H1 (cell line): ENCODE results near the gene TTLL7. TPM values are rescaled to one million over a fixed set of nuclear protein-coding genes. Genes with fewer than 3 reads are reported as not detected.

ENCODE experiments used
- CTCF ChIA-PET: fragments of 300-600 bp; sonication (Branson Sonifier 250); formaldehyde crosslinking; loops from one replicate; lab custom pipeline; 2021; ENCODE audit not compliant: partially characterized antibody; lab: Charles Lee
- POLR2A ChIA-PET: fragments of 300-600 bp; sonication (Branson Sonifier 250); formaldehyde crosslinking; loops from one replicate; lab custom pipeline; 2021; ENCODE audit warnings: inconsistent platforms; ENCODE audit not compliant: partially characterized antibody; lab: Charles Lee
- DNase-seq, 2 experiments: peaks; one replicate each; pipeline versions ENCODE4 v3.0.0 to v3.0.0-alpha.2; 2010 to 2022; ENCODE audit warnings: low spot score in 2 of 2, low read depth in 1 of 2, mixed read lengths in 1 of 2
- FAIRE-seq: peaks from 2 replicates; lab custom pipeline; 2011; peaks lifted over from hg19 to GRCh38; lab: Jason Lieb, UNC
- H2AFZ ChIP-seq: 2 replicates; pipeline ENCODE4 v1.8.1; 2012; ENCODE audit warnings: low read length, inconsistent platforms
- H2AK5ac ChIP-seq: 2 replicates; pipeline ENCODE4 v1.6.1; 2013; ENCODE audit warnings: low read depth, low read length
- H2BK120ac ChIP-seq: replicated peaks from 2 replicates; pipeline ENCODE3; 2013; ENCODE audit warnings: low read depth, low read length, inconsistent platforms
- H2BK12ac ChIP-seq: 2 replicates; pipeline ENCODE4 v1.6.1; 2013; ENCODE audit warnings: low read depth, low read length
- H2BK15ac ChIP-seq: 2 replicates; pipeline ENCODE4 v1.6.1; 2013; ENCODE audit warnings: low read length
- H2BK20ac ChIP-seq: 2 replicates; pipeline ENCODE4 v1.6.1; 2013; ENCODE audit warnings: low read length
- H2BK5ac ChIP-seq: 2 replicates; pipeline ENCODE4 v1.6.1; 2013; ENCODE audit warnings: low read depth, low read length
- H3K14ac ChIP-seq: 2 replicates; pipeline ENCODE4 v1.6.1; 2013; ENCODE audit warnings: inconsistent platforms; ENCODE audit not compliant: insufficient read length
- H3K18ac ChIP-seq: 2 replicates; pipeline ENCODE4 v1.6.1; 2013; ENCODE audit warnings: low read length; ENCODE audit errors: extremely low read depth
- H3K23ac ChIP-seq: 2 replicates; pipeline ENCODE4 v1.6.1; 2013; ENCODE audit warnings: inconsistent platforms; ENCODE audit not compliant: insufficient read length
- H3K23me2 ChIP-seq: 2 replicates; pipeline ENCODE4 v1.6.1; 2013; ENCODE audit warnings: low read depth, low read length
- H3K27ac ChIP-seq: 2 replicates; pipeline ENCODE4 v1.6.1; 2011; ENCODE audit warnings: low read depth, low read length, inconsistent platforms
- H3K27me3 ChIP-seq, 4 experiments: replicated peaks in 1 of 4; 1 replicate in 1 of 4; 2 replicates in 3 of 4; pipeline versions ENCODE4 v1.6.1 to v1.8.1; 2011 to 2013; ENCODE audit warnings: low read length in 3 of 4, mild to moderate bottlenecking in 3 of 4, inconsistent platforms in 2 of 4, mixed read lengths in 2 of 4, moderate library complexity in 1 of 4; ENCODE audit not compliant: control insufficient read depth in 3 of 4, insufficient read depth in 3 of 4; ENCODE audit errors: extremely low read depth in 1 of 4
- H3K36me3 ChIP-seq, 4 experiments: 2 replicates each; pipeline versions ENCODE4 v1.6.1 to v1.8.1; 2011 to 2013; ENCODE audit warnings: mild to moderate bottlenecking in 4 of 4, low read length in 3 of 4, moderate library complexity in 2 of 4, control low read depth in 1 of 4, inconsistent platforms in 1 of 4; ENCODE audit not compliant: insufficient read depth in 4 of 4, control insufficient read depth in 2 of 4
- H3K4ac ChIP-seq: replicated peaks from 2 replicates; pipeline ENCODE3; 2013; ENCODE audit warnings: low read length, low read depth, mixed read lengths, inconsistent platforms; ENCODE audit not compliant: insufficient read length
- H3K4me1 ChIP-seq, 4 experiments: replicated peaks in 1 of 4; 1 replicate in 1 of 4; 2 replicates in 3 of 4; pipeline versions ENCODE4 v1.6.1 to v1.8.1; 2011 to 2013; ENCODE audit warnings: low read length in 3 of 4, inconsistent platforms in 2 of 4, mixed read lengths in 1 of 4; ENCODE audit not compliant: insufficient read depth in 4 of 4, control insufficient read depth in 3 of 4
- H3K4me2 ChIP-seq, 2 experiments: 2 replicates each; pipeline versions ENCODE4 v1.6.1 to v1.8.1; 2011 to 2013; ENCODE audit warnings: low read depth in 2 of 2, low read length in 2 of 2, control low read depth in 1 of 2, inconsistent platforms in 1 of 2, mild to moderate bottlenecking in 1 of 2; ENCODE audit not compliant: insufficient read depth in 1 of 2
- H3K4me3 ChIP-seq, 4 experiments: fragments of 200-600, 300-600 bp in 1 of 4; sonication (generic), shearing (Covaris generic), sonication (Bioruptor Twin) in 1 of 4; 2 replicates each; pipeline versions ENCODE4 v1.5.1 to v1.8.1; 2011 to 2016; ENCODE audit warnings: low read length in 4 of 4, low read depth in 3 of 4, control low read depth in 2 of 4, inconsistent platforms in 2 of 4, mild to moderate bottlenecking in 2 of 4, mixed read lengths in 1 of 4, moderate library complexity in 1 of 4; ENCODE audit not compliant: insufficient read depth in 2 of 4; ENCODE audit errors: extremely low read depth in 1 of 4
- H3K56ac ChIP-seq: replicated peaks from 2 replicates; pipeline ENCODE3; 2013; ENCODE audit warnings: low read depth, mild to moderate bottlenecking, mixed read lengths, low read length, inconsistent platforms; ENCODE audit not compliant: insufficient read length
- H3K79me1 ChIP-seq: 2 replicates; pipeline ENCODE4 v1.6.1; 2013; ENCODE audit warnings: low read depth, low read length, control low read depth
- H3K79me2 ChIP-seq, 2 experiments: 2 replicates each; pipeline versions ENCODE4 v1.6.1 to v1.8.1; 2012 to 2013; ENCODE audit warnings: low read length in 2 of 2, mild to moderate bottlenecking in 2 of 2, inconsistent platforms in 1 of 2; ENCODE audit not compliant: insufficient read depth in 2 of 2, control insufficient read depth in 1 of 2
- H3K9ac ChIP-seq, 4 experiments: replicated peaks in 1 of 4; 1 replicate in 1 of 4; 2 replicates in 3 of 4; pipeline versions ENCODE4 v1.6.1 to v1.8.1; 2011 to 2013; ENCODE audit warnings: low read depth in 3 of 4, low read length in 3 of 4, control low read depth in 2 of 4, mild to moderate bottlenecking in 2 of 4, moderate library complexity in 2 of 4, inconsistent platforms in 1 of 4; ENCODE audit errors: extremely low read depth in 1 of 4
- H3K9me3 ChIP-seq, 2 experiments: 2 replicates each; pipeline versions ENCODE4 v1.6.1 to v1.8.1; 2012 to 2013; ENCODE audit warnings: mild to moderate bottlenecking in 2 of 2, moderate library complexity in 2 of 2, control low read depth in 1 of 2, inconsistent platforms in 1 of 2, low read depth in 1 of 2, low read length in 1 of 2, mixed read lengths in 1 of 2; ENCODE audit not compliant: insufficient read depth in 2 of 2
- H4K20me1 ChIP-seq, 2 experiments: replicated peaks in 1 of 2; 2 replicates each; pipeline versions ENCODE3 to v1.8.1; 2011 to 2013; ENCODE audit warnings: inconsistent platforms in 2 of 2, low read length in 2 of 2, mild to moderate bottlenecking in 1 of 2; ENCODE audit not compliant: insufficient read depth in 2 of 2, control insufficient read depth in 1 of 2
- H4K5ac ChIP-seq: 2 replicates; pipeline ENCODE4 v1.6.1; 2013; ENCODE audit warnings: low read length, low read depth, mixed read lengths, inconsistent platforms; ENCODE audit not compliant: insufficient read length
- H4K8ac ChIP-seq: 2 replicates; pipeline ENCODE4 v1.8.0; 2013; ENCODE audit warnings: mild to moderate bottlenecking, moderate library complexity, low read length, inconsistent platforms; ENCODE audit not compliant: insufficient read depth; ENCODE audit errors: extremely low read depth
- H4K91ac ChIP-seq: replicated peaks from 2 replicates; pipeline ENCODE3; 2013; ENCODE audit warnings: low read length, mixed read lengths, inconsistent platforms; ENCODE audit not compliant: insufficient read length
- BCL11A ChIP-seq, 2 experiments: IDR thresholded peaks; one replicate each; pipeline ENCODE4 v1.6.1; 2011; ENCODE audit warnings: low read depth in 2 of 2, low read length in 2 of 2, mild to moderate bottlenecking in 2 of 2
- CBX5 ChIP-seq: fragments of 300-800, 300-1000 bp; sonication (generic); IDR thresholded peaks from 2 replicates; pipeline ENCODE4 v1.7.1; 2016; ENCODE audit warnings: antibody characterized with exemption, low read length, low read depth
- CEBPB ChIP-seq: IDR thresholded peaks from 2 replicates; pipeline ENCODE4 v1.6.1; 2012; ENCODE audit warnings: low read depth, low read length
- E2F6 ChIP-seq: IDR thresholded peaks from 2 replicates; pipeline ENCODE4 v1.6.1; 2012; ENCODE audit warnings: inconsistent platforms
- FOSL1 ChIP-seq: IDR thresholded peaks from 2 replicates; pipeline ENCODE4 v1.6.1; 2011; ENCODE audit warnings: mild to moderate bottlenecking, low read depth, low read length, moderate library complexity; ENCODE audit not compliant: insufficient read depth
- HDAC6 ChIP-seq: IDR thresholded peaks from one replicate; pipeline ENCODE4 v1.7.1; 2012; ENCODE audit warnings: low read depth, mild to moderate bottlenecking, inconsistent platforms, low read length, moderate library complexity
- RAD21 ChIP-seq, 2 experiments: IDR thresholded peaks in 1 of 2; conservative IDR thresholded peaks in 1 of 2; 2 replicates each; pipeline ENCODE4 v1.6.1; 2011; ENCODE audit warnings: low read depth in 2 of 2, low read length in 2 of 2, improper control_type of control experiment in 1 of 2, inconsistent platforms in 1 of 2, mild to moderate bottlenecking in 1 of 2, moderate library complexity in 1 of 2
- RNF2 ChIP-seq: fragments of 200-900, 300-1000 bp; sonication (generic); IDR thresholded peaks from 2 replicates; pipeline ENCODE4 v1.7.1; 2016; ENCODE audit warnings: borderline replicate concordance, low read depth, mild to moderate bottlenecking, antibody characterized with exemption, low read length; ENCODE audit not compliant: poor library complexity, severe bottlenecking; ENCODE audit errors: missing control alignments
- RXRA ChIP-seq: IDR thresholded peaks from 2 replicates; pipeline ENCODE4 v1.6.1; 2011; ENCODE audit warnings: low read depth, mild to moderate bottlenecking, low read length, moderate library complexity; ENCODE audit not compliant: insufficient read depth
- SRF ChIP-seq: IDR thresholded peaks from 2 replicates; pipeline ENCODE4 v1.6.1; 2011; ENCODE audit warnings: mild to moderate bottlenecking, low read depth, low read length, moderate library complexity
- SUZ12 ChIP-seq: fragments of 200-600 bp; sonication (generic); IDR thresholded peaks from 2 replicates; pipeline ENCODE4 v1.6.1; 2012; ENCODE audit warnings: mild to moderate bottlenecking, inconsistent platforms, low read length, moderate library complexity, mixed read lengths
- polyA plus RNA-seq, 7 experiments: library from polyadenylated mRNA; depleted of rRNA in 3 of 7; stranded (reverse) in 5 of 7; unstranded in 2 of 7; fragments of >200 nt in 5 of 7; fragments of 200-250 nt in 2 of 7; gene quantifications; 1 replicate in 5 of 7; 2 replicates in 1 of 7; 4 replicates in 1 of 7; pipeline versions ENCODE4 v1.2.1 to v1.2.3, GENCODE V29; 2011 to 2013; ENCODE audit warnings: missing spikeins in 2 of 7, mixed read lengths in 2 of 7
- total RNA-seq: library from RNA; stranded (reverse); fragmentation: NEBNext Ultra II Directional; extraction: Animal tissue kit (Norgen Biotek cat#: 25700); gene quantifications from 2 replicates; pipeline ENCODE4 v1.2.1, GENCODE V29; 2021
- TF ChIP-seq, protein P1 (sequence below): IDR thresholded peaks from 2 replicates; pipeline ENCODE4 v1.6.1; 2012; ENCODE audit warnings: low read length, inconsistent platforms

Gene TTLL7
- total and polyA plus RNA-seq, 2 of the 8 experiments (the other 6 are each of a cell fraction or from before 2014, with no cell fraction given), result 1.9 to 7.9 TPM

DNA sequence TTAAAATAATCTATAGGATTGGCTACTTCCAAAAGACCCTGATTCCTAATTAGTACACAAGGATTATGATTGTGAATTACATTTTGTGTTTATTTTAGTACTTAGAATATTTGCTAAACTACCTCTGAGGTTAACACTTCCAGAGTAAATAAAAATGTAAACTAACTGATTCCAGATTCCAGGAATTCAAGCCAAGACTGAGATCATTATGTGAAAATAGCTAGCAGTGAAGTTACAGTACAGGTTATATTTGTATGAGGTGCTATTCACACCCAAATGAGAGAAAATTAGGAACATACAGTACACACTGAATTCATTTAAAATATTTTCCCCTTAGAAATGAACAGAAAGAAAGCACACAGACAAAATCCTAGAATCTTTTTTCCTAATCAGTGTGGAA is 28.8 kb downstream of the TTLL7 start:
- H3K4ac ChIP-seq, result no peak overlapping the region
- TF ChIP-seq CEBPB, result no peak
- TF ChIP-seq SRF, result no peak
- no peak for TF ChIP-seq RNF2
- TF ChIP-seq SUZ12, result no peak
- TF ChIP-seq BCL11A (IDR thresholded peaks at IDR 0.05; ENCODE audit: low read depth in 2 of 2, low read length in 2 of 2), result no peak
- TF ChIP-seq RAD21 (IDR thresholded peaks at IDR 0.05 in 1 of 2, conservative IDR thresholded peaks at IDR 0.05 in 1 of 2; ENCODE audit: low read depth in 2 of 2, low read length in 2 of 2), result no peak
- TF ChIP-seq FOSL1, result no peak
- TF ChIP-seq RXRA, result no peak
- TF ChIP-seq HDAC6, result no peak
- TF ChIP-seq, protein P1, sequence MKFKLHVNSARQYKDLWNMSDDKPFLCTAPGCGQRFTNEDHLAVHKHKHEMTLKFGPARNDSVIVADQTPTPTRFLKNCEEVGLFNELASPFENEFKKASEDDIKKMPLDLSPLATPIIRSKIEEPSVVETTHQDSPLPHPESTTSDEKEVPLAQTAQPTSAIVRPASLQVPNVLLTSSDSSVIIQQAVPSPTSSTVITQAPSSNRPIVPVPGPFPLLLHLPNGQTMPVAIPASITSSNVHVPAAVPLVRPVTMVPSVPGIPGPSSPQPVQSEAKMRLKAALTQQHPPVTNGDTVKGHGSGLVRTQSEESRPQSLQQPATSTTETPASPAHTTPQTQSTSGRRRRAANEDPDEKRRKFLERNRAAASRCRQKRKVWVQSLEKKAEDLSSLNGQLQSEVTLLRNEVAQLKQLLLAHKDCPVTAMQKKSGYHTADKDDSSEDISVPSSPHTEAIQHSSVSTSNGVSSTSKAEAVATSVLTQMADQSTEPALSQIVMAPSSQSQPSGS, result no peak
- no peak for TF ChIP-seq E2F6
- no peak for TF ChIP-seq CBX5

More for the DNA sequence above, 28.8 kb downstream of the TTLL7 start:
- FAIRE-seq, result no peak
- CTCF ChIA-PET, result interaction anchor here (0.7 kb wide), 1 partner anchor 30 kb away, joined by 3 read pairs; no protein-coding TSS in a partner anchor
- Histone ChIP-seq H3K23ac (no peak overlapping the region), H3K4me3 (no peak overlapping the region), H3K14ac (no peak overlapping the region), H2BK12ac (no peak overlapping the region), H3K4me1 (peaks cover 0 to 4% (median under 1%) of the 10 kb centered on the region in 4 experiments; a peak in 3 of 7 replicates), H3K36me3 (no peaks in the 10 kb centered on the region), H4K20me1 (no peaks in the 10 kb centered on the region), H4K8ac (no peak overlapping the region), H3K9ac (no peak overlapping the region), H3K18ac (no peak overlapping the region), H3K9me3 (no peaks in the 10 kb centered on the region), H3K23me2 (no peaks in the 10 kb centered on the region), H3K4me2 (no peak overlapping the region), H2AK5ac (no peak overlapping the region), H2BK20ac (no peak overlapping the region), H3K27me3 (no peaks in the 10 kb centered on the region), H3K56ac (no peak overlapping the region), H3K79me1 (no peaks in the 10 kb centered on the region), H4K5ac (no peak overlapping the region), H2AFZ (no peak overlapping the region), H2BK5ac (no peak overlapping the region), H2BK15ac (no peak overlapping the region), H2BK120ac (no peak overlapping the region), H4K91ac (no peak overlapping the region), H3K27ac (no peak overlapping the region), H3K79me2 (no peaks in the 10 kb centered on the region)
- POLR2A ChIA-PET, result interaction anchor here (1.3 kb wide), 1 partner anchor 105 kb away, joined by 4 read pairs; no protein-coding TSS in a partner anchor
- no peak for DNase-seq
